Activated CD4-positive, alpha-beta T cell treated with anti-CD3 and anti-CD28 coated beads, Interleukin-2, amount 50 U/mL, for 4 hours (primary cell): ENCODE data around the gene RBPJL.

Experiments used
- DNase-seq, 2 experiments: peaks; one replicate each; pipeline ENCODE4 v3.0.0-alpha.2; 2020

Gene RBPJL

DNA sequence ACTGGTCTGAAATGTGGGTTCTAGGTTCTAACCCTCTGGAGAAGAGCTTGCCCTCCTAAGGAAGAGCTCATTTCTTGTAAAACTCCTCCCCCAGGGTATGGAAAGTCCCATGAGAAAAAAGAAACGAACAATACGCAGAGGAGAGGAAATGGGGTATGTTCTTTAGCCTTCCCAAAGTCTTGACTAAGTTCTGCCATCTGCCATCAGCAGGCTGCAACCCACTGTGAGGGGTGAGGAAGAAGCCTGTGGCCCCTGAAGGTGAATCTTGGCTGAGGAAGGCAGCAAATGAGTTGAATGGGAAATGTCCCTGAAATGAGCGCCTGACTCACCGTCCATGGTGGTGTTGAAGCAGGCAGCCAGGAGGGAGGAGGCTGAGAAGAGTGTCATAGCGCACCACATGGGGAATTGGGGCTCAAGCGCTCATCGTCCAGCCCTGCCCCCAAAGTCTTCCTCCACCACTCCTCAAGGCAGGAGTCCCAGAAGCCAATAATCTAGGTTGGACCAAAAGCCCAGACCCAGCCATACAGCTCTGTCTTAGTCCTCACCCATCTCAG lies 11.8 kb downstream of the RBPJL start:
- DNase-seq: no peak

GRCh38 chr20:45318948-45319347 lies 12.3 kb downstream of the RBPJL start:
- DNase-seq: no peak

- DNase-seq: no peak
Observed at GRCh38 chr20:45320948-45321595, 14.4 kb downstream of the RBPJL start.

DNA sequence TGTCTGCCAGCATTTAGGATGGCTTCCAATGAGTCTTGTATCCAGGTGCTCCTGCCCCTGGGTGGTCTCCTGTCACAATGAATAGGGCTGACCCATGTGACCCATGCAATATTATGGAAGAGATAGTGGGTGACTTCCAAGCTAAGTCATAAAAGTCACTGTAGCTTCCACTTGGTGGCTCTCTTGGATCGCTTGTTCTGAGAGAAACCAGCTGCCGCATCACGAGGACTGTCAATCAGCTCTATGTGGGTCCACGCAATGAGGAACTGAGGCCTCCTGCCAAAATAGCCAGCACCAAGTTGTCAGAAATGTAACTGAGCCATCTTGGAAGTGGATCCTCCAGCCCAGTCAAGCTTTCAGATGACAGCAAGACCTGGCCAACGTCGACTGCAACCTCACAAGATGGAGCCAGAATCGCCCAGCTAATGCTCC lies 16.3 kb downstream of the RBPJL start:
- DNase-seq: no peak

DNA sequence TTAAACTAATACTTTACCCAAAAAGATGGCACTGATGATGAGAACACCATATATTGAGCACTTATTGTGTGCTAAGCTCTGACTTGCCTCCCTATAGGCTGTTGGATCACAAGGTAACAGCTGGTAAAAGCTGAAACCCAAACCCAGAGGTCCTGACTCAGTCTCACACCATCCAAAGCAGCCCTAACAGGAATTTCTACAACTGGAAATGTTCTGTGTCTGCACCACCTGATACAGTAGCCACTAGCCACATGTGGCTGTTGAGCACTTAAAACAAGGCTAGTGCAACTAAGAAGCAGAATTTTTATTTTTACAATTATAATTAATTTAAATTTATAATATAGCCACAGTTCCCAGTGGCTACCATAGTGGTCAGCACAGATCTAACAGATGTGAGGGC lies 17.1 kb downstream of the RBPJL start:
- no peak for DNase-seq

DNA sequence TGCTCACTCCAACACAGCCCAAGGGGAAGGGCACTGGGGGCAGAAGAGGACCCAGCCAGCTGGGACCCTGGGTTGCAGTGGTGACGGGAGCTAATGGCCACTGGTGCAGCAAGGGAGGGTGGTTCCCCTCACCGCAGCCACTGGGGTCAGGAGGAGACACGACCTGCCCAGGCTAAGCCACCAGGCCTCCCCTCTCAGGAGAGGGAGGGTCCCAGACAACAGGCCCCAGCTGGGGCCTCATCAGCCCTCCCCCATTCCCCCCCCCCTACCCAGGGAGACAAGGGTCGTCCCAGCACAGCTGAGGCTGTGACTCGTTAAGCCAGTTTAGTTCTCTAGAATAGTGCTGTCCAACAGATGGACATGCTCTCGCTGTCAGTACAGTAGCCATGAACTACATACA lies 18.7 kb downstream of the RBPJL start:
- DNase-seq: no peak

GRCh38 chr20:45328451-45328850 lies 21.8 kb downstream of the RBPJL start:
- no peak for DNase-seq

GRCh38 chr20:45329497-45330319 lies 23.1 kb downstream of the RBPJL start:
- no peak for DNase-seq

GRCh38 chr20:45330476-45330875 lies 23.8 kb downstream of the RBPJL start:
- DNase-seq: no peak

GRCh38 chr20:45336530-45337366 lies 30.1 kb downstream of the RBPJL start:
- DNase-seq: no peak

- DNase-seq: no peak
Observed at GRCh38 chr20:45337367-45338120, 30.9 kb downstream of the RBPJL start.

DNA sequence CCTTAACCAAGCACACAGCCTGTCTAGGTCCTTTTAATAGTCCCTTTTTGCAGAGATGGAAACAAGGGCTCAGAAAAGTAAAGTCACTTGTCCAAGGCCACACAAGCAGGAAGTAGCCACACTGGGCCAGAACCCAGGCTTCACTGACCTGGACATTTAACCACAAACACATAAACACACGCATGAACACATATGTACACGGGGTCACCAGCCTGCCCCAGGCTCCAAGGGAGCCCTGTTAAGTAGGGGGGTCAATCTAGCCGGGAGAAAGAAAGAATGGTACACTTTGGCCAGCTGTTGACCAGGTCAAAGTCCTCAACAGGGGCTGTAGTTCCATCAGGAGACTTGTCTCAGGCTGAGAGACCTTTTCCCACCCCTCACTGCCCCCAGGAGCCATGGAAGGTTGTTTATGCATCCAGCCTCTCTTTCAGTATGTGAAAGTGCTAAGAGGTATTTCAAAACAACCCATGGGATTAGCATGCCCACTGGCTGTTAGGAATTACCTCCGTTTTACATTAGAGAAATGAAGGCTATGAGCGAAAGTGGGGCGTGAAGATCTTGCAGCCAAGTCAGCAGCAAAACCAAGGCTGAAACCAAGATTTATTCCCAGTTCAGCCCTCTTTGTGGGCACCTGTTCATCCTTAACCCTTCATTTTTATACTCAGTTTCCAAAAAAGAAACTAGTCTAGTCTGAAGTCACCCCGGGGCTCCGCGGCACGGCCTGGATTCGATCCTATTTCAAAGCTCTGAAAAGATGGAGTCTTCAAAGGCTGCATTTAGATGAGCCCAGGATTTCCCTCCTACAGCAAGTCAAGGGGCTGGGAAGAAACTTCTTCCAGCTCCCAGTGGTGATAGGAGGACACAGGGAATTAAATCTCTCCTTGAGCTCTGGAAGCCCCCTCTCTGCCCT lies 31.7 kb downstream of the RBPJL start:
- DNase-seq: no peak

GRCh38 chr20:45339084-45339483 lies 32.4 kb downstream of the RBPJL start:
- DNase-seq: no peak

GRCh38 chr20:45339799-45340198 lies 33.2 kb downstream of the RBPJL start:
- DNase-seq: no peak

DNA sequence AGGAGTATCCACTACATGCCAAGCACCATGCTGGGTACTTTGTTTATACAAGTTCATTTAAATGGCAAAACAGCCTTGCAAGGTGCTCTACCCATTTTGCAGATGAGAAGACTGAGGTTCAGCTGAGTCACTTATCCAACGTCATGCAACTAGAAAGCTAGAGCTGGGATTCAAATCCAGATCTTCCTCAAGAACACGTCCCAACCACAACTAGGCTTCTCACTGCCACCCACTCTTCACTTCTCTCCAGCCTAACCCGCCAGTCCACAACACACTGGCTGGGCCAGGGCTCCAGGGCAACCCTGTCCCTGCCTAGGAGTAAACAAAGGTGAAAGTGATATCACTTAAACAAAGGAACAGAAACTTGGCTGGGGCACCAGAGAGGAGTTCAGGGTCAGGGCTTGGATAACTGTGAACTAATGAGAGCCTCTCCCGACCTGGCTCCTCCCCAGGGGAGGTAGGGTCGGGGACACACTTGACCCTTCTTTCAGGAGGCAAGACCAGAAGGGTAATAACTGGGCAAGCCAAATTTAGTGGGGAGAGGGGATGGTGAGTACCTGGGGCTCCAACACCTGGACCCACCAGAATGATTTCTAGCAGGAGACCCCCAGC lies 33.7 kb downstream of the RBPJL start:
- no peak for DNase-seq

DNA sequence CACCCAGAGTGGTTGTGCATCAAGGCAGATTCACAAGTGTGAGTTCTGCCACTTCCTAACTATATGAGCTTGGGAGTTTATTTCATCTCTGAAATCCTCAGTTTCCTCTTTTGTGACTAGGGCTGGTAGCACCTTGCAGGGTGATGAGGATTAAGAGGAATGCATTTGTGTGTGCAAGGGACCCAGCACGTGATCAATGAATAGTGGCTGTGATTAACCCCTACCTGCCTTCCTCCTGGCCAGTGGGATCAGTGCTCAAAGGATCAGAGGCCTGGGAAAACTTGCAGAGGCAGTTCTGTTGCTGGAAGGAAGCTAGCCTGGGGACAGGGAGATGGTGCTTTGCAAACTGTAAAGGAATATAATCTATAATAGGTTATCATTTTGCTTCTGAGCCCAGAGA lies 34.3 kb downstream of the RBPJL start:
- DNase-seq: no peak

GRCh38 chr20:45341579-45341938 lies 34.9 kb downstream of the RBPJL start:
- no peak for DNase-seq

DNA sequence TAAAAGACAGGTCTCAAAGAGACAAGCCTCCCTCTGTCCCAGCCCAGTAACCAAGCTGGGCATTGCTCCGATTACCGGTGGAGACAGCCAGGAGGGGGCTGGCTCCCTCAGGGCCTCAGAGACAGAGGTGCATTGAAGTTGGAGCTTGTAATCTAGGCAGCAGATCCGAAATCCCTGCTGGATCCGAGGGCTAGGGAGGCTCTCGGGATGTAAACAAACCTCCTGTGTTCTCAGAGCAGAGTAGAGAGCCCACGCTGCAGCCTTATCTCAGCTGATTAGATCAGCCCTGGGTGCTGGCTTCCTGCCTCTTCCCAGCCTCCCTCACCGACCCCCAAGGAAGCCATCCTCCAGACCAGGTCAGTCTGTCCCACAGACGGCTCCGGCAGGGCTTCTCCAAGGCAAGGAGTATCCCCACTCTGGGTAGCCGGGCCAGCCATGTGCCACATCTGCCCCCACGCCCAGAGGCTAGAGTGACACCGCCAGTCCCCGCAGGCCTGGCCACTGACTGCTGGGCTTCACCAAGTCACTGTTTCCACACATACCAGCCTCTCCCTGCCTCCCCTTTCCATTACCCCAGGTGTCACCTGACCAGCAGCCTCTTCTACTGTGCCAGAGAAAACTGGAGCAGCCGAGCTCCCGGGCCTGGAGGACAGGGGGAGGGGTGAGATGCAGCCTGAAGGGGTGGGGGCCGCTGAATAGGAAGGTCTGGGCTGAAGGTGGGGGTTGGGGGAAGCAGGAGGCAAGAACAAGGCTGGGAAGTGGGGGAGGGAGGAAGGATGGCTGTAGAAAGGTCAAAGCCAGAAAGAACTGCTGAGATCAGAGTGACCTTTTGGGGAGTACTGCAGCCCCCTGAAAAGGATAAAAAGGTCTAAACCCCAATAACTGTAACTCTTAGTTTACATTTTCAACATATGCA lies 35.6 kb downstream of the RBPJL start:
- no peak for DNase-seq

DNA sequence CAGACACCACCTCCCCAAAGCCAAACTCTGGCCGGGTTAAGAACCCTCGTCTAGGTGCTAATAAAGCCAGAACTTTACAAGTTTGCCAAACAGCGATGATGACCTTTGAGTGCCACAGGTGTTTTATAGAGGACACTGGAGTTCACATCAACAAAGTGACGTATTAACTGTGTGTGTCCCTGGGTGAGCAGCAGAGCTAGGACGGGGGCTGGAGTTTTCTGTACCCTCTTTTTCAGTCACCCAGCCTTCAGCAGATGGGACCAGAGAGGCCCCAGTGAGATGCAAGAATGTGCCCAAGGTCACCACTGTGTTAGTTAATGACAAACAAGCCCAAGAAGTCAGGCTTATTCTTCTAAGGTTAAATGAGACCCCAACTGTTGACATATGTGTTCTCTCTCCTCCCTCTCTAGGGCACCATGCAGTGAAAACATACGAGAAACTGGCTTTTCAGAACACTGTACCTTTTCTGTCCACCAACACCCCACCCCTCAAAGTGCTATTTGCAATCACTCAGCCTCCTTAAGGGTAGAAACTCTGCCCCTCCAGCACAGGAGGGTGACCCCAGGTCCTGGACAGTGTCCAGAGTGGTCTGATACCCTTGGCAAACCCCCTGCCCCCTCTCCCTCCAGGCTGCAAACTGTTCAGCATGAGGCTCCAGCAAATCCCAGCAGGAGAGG lies 36.4 kb downstream of the RBPJL start:
- DNase-seq: no peak
